SJSA1 (cell line): ENCODE results near the gene MAGEB17. TPM values are rescaled to one million over a fixed set of nuclear protein-coding genes. Genes with fewer than 3 reads are reported as not detected.
A peak's percentile ranks its signal among the peaks of the same experiment; 100 is the strongest.

Experiments
- DNase-seq, 2 experiments: peaks; one replicate each; pipeline ENCODE4 v3.0.0-alpha.2; 2015 to 2020; ENCODE audit warnings: low spot score in 2 of 2, low read depth in 1 of 2
- H3K27ac ChIP-seq: fragments of 250-450 bp; sonication (Bioruptor Pico); 2 replicates; pipeline ENCODE4 v1.5.1; 2020; ENCODE audit warnings: mild to moderate bottlenecking, moderate library complexity
- H3K27me3 ChIP-seq: fragments of 250-450 bp; sonication (Bioruptor Pico); replicated peaks from 2 replicates; pipeline ENCODE4 v1.5.1; 2020; ENCODE audit warnings: mild to moderate bottlenecking, moderate library complexity
- H3K36me3 ChIP-seq: fragments of 250-450 bp; sonication (Bioruptor Pico); 2 replicates; pipeline ENCODE4 v1.5.1; 2020; ENCODE audit warnings: mild to moderate bottlenecking
- H3K4me1 ChIP-seq: fragments of 250-450 bp; sonication (Bioruptor Pico); replicated peaks from 2 replicates; pipeline ENCODE4 v1.6.1; 2021; ENCODE audit warnings: mild to moderate bottlenecking
- H3K4me3 ChIP-seq: fragments of 250-450 bp; sonication (Bioruptor Pico); 2 replicates; pipeline ENCODE4 v1.5.1; 2020; ENCODE audit warnings: mild to moderate bottlenecking
- H3K9me3 ChIP-seq: fragments of 250-450 bp; sonication (Bioruptor Pico); replicated peaks from 2 replicates; pipeline ENCODE4 v1.5.1; 2020; ENCODE audit warnings: mild to moderate bottlenecking
- total RNA-seq: library from RNA; depleted of rRNA; stranded (reverse); fragments of >200 nt; shearing (Covaris generic); gene quantifications from 2 replicates; pipeline ENCODE4 v1.2.3, GENCODE V29; 2014; rRNA removed

The MAGEB17 gene, protein sequence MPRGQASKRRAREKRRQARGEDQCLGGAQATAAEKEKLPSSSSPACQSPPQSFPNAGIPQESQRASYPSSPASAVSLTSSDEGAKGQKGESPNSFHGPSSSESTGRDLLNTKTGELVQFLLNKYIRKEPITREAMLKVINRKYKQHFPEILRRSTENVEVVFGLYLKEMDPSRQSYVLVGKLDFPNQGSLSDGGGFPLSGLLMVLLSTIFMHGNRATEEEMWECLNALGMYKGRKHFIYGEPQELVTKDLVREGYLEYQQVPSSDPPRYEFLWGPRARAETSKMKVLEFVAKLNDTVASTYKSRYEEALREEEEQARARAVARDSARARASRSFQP
- total RNA-seq: 0.11 TPM in 1 of 2 replicates, not detected in the other

DNA sequence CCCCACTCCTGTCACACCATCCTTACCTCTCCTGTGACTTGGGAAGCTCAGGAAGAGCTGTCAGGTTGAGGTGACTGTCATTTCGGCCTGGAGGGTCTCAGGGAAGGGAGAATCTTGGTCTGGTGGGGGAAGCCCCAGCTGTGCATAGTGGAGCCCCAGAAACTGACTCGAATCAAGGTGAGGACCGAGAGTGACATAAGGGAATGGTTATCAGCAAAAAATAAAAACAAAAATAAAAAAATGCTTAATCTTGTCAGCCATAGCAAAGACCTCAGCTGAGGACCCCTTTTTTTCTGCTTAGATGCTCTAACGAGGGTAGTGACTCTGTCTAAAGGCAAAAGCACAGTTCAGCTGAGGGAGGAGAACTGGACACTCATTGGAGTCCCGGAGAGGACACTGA is at the start of gene MAGEB17:
Gene MAGEB17 (plus strand): TSS at position 301 of the 400 bp plus-strand sequence. CDS start 2,902 bp downstream, outside the sequence.
- no peak for DNase-seq
- H3K4me3 ChIP-seq: no peak within 1 kb of the TSS
- no peaks in the 10 kb centered on the region for H3K9me3 ChIP-seq
- no peaks in the 10 kb centered on the region for H3K4me1 ChIP-seq
- H3K27me3 ChIP-seq: no peaks in the 10 kb centered on the region
- H3K36me3 ChIP-seq: no peaks in the 10 kb centered on the region
- no peak within 1 kb of the TSS for H3K27ac ChIP-seq

DNA sequence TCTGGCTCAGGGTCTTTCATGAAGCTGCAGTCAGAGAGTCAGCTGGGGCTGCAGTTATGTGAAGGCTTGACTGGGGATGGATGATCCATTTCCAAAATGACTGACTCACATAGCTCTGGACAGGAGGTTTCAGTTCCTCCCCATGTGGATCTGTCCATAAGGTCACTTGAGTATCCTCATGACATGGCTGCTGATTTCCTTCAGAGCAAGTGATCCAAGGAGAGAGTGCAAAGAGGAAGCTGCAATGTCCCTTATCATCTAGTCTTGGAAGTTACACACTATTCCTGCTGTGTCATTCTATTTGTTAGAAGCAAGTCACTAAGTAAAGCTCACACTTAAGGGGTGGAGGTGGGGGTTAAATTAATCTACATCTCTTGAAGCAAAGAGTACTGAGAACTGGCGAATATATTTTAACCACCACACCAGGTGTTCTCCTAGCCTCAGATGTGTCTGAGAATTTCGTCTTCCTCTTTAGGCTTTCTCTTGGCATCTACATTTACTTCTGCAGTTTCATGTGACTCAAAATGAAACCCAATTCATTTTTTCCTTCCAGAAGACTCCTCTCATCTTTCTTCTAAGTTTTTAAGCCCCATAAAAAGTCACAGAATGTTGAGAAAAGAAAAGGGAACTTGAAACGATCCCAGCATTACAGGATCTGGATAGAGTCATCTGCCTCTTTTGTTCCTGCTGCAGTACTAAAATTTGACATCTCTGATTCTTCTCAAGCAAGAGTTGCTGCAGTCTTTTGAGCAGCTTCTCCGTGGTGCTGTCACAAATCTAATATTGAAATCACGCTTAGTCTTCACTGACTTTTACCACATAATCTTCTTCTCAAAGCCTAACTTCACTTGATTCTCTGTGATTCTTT is 47.7 kb upstream of the MAGEB17 start:
- no peak overlapping the region for H3K4me3 ChIP-seq
- no peaks in the 10 kb centered on the region for H3K9me3 ChIP-seq
- peaks cover 14% of the 10 kb centered on the region for H3K4me1 ChIP-seq
- no peak overlapping the region for H3K27ac ChIP-seq
- no peaks in the 10 kb centered on the region for H3K27me3 ChIP-seq
- no peak for DNase-seq
- no peaks in the 10 kb centered on the region for H3K36me3 ChIP-seq

DNA sequence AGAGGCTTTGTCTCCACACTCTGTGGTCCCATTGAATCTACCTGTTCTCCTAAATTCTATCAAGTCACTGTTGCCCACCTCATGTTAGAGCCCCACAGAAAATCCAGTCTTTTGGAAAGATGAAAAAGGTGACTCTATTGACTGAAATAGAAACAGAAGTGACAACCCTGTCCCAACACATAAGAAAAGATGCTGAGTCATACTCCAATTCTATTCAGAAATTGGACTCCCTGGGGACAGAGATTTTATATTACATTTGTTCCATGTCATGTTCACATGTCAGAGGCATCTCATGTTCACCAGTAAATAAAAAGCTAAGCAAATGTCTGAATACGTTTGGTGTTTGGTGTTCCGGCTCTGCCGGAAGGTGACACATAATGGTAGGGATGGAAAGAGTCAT is 46.9 kb upstream of the MAGEB17 start:
- Histone ChIP-seq H3K4me1 (peaks cover 6% of the 10 kb centered on the region), H3K9me3 (no peaks in the 10 kb centered on the region), H3K4me3 (no peak overlapping the region), H3K27ac (no peak overlapping the region), H3K27me3 (no peaks in the 10 kb centered on the region), H3K36me3 (no peaks in the 10 kb centered on the region)
- DNase-seq: no peak

DNA sequence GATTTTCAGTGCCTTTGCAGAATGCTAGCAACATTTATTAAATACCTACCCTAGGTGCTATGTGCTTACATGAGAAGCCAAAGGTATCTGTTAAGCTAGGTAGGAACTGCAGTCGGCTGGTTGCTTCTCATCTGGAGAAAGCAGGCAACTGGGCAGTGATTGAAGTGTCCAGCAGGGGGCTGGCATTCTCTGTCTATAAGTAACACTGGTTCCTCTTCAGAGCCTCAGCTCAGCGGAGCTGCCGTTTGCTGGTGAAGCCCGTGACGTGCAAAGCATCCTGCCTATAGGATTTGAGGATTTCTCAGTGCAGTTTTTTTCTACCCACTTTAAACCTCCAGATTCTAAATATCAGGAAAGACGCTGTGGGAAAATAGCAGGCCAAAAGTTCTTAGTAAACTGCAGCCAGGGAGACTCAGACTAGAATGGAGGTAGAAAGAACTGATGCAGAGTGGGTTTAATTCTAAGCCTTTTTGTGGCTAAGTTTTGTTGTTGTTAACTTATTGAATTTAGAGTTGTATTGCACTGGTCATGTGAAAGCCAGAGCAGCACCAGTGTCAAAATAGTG is 44.0 kb upstream of the MAGEB17 start, which contains the start of gene GRPR:
Gene GRPR (plus strand): TSS at position 344 of the 565 bp plus-strand sequence. CDS start 389 bp downstream, outside the sequence.
- 0 out of 2 replicates have a peak within 1 kb of the TSS, but pooled peaks have one; percentile 18 for H3K27ac ChIP-seq
- no peaks in the 10 kb centered on the region for H3K27me3 ChIP-seq
- peaks cover 8% of the 10 kb centered on the region for H3K4me1 ChIP-seq
- peak; percentile 58 to 83 for DNase-seq
- H3K9me3 ChIP-seq: no peaks in the 10 kb centered on the region
- H3K36me3 ChIP-seq: no peaks in the 10 kb centered on the region
- H3K4me3 ChIP-seq: no peak within 1 kb of the TSS

DNA sequence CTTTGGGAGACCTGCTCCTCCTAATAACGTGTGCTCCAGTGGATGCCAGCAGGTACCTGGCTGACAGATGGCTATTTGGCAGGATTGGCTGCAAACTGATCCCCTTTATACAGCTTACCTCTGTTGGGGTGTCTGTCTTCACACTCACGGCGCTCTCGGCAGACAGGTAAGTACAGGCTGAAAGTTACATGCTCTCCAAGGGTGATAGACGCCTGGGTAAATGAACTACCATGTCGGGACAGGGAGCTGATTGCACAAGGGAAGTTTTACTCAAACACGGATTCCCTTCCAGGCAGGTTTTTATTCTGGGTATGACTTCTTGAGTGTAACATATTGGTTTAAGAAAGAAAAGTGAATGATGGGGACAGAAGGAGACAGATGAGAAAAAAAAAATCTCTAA is 43.1 kb upstream of the MAGEB17 start:
- Histone ChIP-seq H3K36me3 (no peaks in the 10 kb centered on the region), H3K4me3 (no peak overlapping the region), H3K27me3 (no peaks in the 10 kb centered on the region), H3K27ac (no peak overlapping the region), H3K9me3 (no peaks in the 10 kb centered on the region), H3K4me1 (peaks cover 8% of the 10 kb centered on the region)
- no peak for DNase-seq

DNA sequence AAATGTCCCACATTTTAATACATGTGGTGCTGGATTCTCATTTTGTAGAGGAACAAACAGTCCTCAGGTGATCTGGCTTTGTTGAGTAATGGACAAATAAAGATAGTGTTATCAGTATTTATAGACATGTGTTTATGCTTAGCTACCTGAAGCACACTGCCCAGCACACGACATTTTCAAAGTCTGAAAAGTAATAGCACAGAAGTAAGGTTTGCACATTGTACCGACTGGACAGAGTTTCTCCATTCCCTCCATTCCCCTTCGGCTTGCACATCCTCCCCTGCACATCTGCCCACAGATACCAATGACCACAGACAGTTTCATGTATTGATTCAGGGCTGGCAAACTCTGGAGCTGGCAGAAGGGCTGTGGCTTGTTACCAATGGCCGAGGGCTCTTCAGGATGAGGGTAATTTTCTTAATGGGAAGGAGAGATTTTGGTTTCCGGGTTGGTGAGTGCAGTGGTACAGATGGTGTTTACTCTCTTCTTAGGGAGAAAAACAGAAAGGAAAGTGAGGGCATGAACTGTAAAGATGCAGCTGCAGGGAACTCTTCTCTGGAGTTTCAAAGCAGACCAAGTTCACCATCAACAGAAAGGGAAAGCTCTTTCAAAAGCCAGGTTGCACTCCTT is 41.6 kb upstream of the MAGEB17 start:
- Histone ChIP-seq H3K9me3 (no peaks in the 10 kb centered on the region), H3K4me3 (no peak overlapping the region), H3K36me3 (no peaks in the 10 kb centered on the region), H3K27ac (no peak overlapping the region), H3K27me3 (no peaks in the 10 kb centered on the region), H3K4me1 (peaks cover 8% of the 10 kb centered on the region)
- DNase-seq: no peak

DNA sequence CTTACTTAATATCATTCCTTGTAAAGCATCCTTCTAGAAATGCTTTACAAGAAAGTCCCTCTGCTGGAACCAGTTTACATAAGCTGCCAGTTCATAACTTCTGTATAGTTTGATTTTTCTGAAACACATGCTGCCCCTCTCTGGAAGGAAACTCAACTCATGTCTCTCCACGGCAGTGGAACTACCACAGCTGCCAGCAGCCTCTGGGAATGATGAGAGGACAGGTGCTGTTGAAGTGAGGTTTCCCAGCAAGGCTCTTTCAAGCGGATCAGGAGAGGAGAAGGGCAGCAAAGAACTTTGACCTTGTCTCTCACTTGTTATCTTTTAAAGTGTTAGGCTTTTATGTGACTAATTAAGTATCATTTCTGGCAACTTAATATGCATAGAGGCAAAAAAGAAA is 36.6 kb upstream of the MAGEB17 start:
- Histone ChIP-seq H3K27ac (no peak overlapping the region), H3K36me3 (no peaks in the 10 kb centered on the region), H3K4me3 (no peak overlapping the region), H3K27me3 (no peaks in the 10 kb centered on the region), H3K4me1 (0 out of 2 replicates have a peak, but pooled peaks cover 2% of the 10 kb centered on the region), H3K9me3 (no peaks in the 10 kb centered on the region)
- DNase-seq: no peak

DNA sequence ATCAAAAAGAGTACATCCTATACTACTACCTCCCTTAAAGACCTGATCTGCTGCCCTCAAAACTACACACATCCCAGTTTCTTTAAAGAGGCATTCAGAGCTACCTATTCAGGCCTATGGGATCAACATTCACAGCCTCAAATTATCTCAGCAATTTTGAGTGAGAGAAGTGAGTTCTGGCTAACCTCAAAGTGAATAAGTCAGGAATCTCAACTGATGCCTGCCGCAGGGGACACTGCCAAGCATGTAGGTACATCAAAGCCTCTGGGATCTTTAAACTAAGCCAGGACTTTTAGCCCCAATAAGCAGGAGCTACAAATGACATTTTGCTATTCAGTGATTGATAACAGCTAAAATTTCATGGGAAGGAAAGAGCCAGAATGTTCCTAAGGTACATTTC is 32.3 kb upstream of the MAGEB17 start:
- no peaks in the 10 kb centered on the region for H3K4me1 ChIP-seq
- no peaks in the 10 kb centered on the region for H3K9me3 ChIP-seq
- no peaks in the 10 kb centered on the region for H3K36me3 ChIP-seq
- H3K27ac ChIP-seq: no peak overlapping the region
- H3K27me3 ChIP-seq: no peaks in the 10 kb centered on the region
- no peak overlapping the region for H3K4me3 ChIP-seq
- DNase-seq: no peak

DNA sequence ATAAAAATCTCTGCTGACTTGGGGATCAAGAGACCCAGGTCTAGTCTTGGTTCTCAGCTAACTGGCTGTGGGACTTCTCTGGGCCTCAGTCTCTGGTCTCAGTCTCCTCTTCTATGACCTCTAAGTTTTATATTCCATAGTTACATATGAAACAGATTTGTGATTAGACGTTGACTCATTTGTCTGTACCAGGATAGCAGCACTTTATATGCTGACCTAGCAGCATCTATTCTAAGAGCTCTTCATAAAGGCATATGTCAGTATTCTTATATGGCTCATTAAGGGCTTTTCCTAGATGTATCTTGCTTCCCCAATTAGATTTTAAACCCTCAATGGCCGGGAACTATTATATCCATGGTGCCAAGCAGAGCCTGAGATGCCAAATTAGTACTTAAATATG is 31.2 kb upstream of the MAGEB17 start:
- no peaks in the 10 kb centered on the region for H3K27me3 ChIP-seq
- no peak overlapping the region for H3K4me3 ChIP-seq
- no peak for DNase-seq
- H3K36me3 ChIP-seq: no peaks in the 10 kb centered on the region
- H3K27ac ChIP-seq: no peak overlapping the region
- H3K4me1 ChIP-seq: no peaks in the 10 kb centered on the region
- H3K9me3 ChIP-seq: no peaks in the 10 kb centered on the region

DNA sequence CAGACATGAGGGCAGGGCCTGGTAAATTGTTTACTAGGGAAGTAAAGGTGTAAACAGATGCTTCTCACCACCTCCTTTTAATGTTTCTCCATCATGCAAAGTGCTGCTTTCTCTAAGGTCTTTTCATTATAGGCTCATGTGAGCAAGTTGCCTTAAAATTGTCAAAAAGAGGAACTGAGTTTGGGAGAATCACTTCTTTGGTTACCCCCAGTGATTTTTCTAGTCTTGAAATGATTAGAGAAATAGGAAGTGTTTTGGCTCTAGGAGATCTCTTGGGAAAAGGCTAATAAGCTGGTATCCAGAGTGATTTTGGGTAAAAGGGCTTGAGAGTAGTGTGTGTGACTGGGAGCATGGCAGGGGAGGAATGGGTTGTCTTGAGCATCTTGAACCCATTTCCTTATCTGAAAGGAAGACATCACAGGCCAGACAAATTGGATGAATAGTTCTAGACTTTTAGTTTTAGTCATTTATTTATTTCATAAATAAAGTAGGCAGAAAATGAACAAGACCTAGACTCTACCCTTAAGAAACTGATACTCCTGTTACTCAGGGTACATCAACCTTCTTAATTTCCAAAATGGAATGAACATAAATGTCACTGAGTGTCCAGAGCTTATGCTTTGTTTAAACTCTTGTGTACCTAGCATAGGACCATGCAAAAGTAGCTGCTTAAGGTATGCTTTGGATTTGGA is 29.7 kb upstream of the MAGEB17 start:
- no peaks in the 10 kb centered on the region for H3K27me3 ChIP-seq
- no peaks in the 10 kb centered on the region for H3K9me3 ChIP-seq
- no peak overlapping the region for H3K27ac ChIP-seq
- DNase-seq: no peak
- no peaks in the 10 kb centered on the region for H3K36me3 ChIP-seq
- H3K4me3 ChIP-seq: no peak overlapping the region
- H3K4me1 ChIP-seq: no peaks in the 10 kb centered on the region

DNA sequence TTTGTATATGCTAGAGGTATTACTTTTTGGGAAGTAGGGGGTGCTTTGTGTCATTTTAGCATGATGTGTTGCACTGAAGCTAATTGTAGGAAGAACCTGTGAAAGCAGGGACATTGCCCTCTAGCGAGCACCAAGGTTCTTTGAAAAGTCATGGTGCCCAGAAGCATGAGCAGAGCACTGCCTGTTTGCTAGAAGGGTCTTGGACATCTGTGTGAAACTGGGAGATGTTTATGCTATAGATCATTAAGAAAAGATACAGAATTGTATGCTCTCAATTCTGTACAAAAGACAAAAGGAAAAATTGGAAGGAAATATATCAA is 29.2 kb upstream of the MAGEB17 start:
- no peaks in the 10 kb centered on the region for H3K27me3 ChIP-seq
- H3K4me3 ChIP-seq: no peak overlapping the region
- H3K4me1 ChIP-seq: no peaks in the 10 kb centered on the region
- DNase-seq: no peak
- no peaks in the 10 kb centered on the region for H3K36me3 ChIP-seq
- H3K9me3 ChIP-seq: no peaks in the 10 kb centered on the region
- H3K27ac ChIP-seq: no peak overlapping the region

DNA sequence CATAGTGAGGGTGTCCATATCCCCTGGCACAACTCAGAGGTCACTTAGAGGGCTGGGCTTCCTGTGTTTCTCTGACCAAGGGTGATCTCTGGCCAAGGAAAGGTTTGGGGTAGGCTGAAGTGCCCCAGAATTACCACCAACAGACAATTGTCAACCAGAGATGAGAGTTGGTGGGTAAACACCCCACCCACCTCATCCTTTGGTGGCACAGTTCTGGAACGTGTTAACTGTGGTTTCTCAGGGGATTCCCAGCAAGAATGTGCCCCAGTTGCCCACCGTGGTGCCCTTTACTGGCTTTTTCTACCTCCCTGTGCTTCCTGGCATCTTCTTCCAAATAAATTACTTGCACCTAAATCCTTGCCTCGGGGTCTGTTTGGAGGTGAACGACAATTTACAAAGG is 26.8 kb upstream of the MAGEB17 start:
- DNase-seq: no peak
- Histone ChIP-seq H3K4me1 (peaks cover 7% of the 10 kb centered on the region; the same call in 1 of the 2 replicates), H3K27ac (no peak overlapping the region), H3K36me3 (no peaks in the 10 kb centered on the region), H3K27me3 (no peaks in the 10 kb centered on the region), H3K4me3 (no peak overlapping the region), H3K9me3 (no peaks in the 10 kb centered on the region)

DNA sequence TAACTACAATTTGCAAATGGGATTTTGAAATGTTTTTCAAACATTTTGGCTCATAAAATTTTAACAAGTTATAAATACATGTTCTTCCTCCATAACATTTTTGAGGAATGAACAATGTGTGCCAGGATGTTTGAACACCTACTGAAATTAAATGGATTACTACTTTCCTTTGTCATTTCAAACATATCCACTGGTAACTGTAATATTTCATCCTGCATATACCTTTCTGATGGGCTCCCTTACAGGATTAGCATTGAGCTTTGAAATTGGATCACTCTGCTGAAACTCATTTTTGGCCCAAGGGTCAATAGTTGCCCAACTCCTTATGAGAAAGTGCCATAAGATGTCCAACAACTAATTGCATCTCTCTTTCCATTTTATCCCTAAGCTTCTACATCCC is 26.3 kb upstream of the MAGEB17 start:
- no peak overlapping the region for H3K4me3 ChIP-seq
- H3K9me3 ChIP-seq: no peaks in the 10 kb centered on the region
- no peaks in the 10 kb centered on the region for H3K36me3 ChIP-seq
- H3K4me1 ChIP-seq: peaks cover 7% of the 10 kb centered on the region; the same call in 1 of the 2 replicates
- H3K27ac ChIP-seq: no peak overlapping the region
- no peak for DNase-seq
- no peaks in the 10 kb centered on the region for H3K27me3 ChIP-seq
